Heart right ventricle (tissue), 16 donors: ENCODE data around the gene CLMN. TPM values are rescaled to one million over a fixed set of nuclear protein-coding genes. Genes with fewer than 3 reads are reported as not detected.

Experiments
- ATAC-seq, 8 donors: fragments of 200-7000 bp; cut with Tn5 transposase; one replicate each; pipeline ENCODE4 v1.9.1; 2020; ENCODE audit warnings: mild to moderate bottlenecking in 8 of 8, moderate library complexity in 8 of 8, moderate number of reproducible peaks in 1 of 8
- DNase-seq, 2 donors: peaks; one replicate each; pipeline ENCODE4 v3.0.0-alpha.2; 2020
- H3K27ac ChIP-seq, 10 donors: fragments of 200-600 bp; sonication (generic) in 2 of 10; one replicate each; pipeline versions ENCODE4 v1.5.0 to v1.8.0; 2020 to 2022; ENCODE audit warnings: mild to moderate bottlenecking in 3 of 10
- H3K27me3 ChIP-seq, 7 donors: fragments of 200-600 bp; one replicate each; pipeline ENCODE4 v1.8.0; 2021 to 2022; ENCODE audit warnings: mild to moderate bottlenecking in 2 of 7
- H3K36me3 ChIP-seq, 9 donors: fragments of 200-600 bp; sonication (generic) in 1 of 9; one replicate each; pipeline versions ENCODE4 v1.5.0 to v1.8.0; 2020 to 2022; ENCODE audit warnings: mild to moderate bottlenecking in 2 of 9
- H3K4me1 ChIP-seq, 9 donors: fragments of 200-600 bp; sonication (generic) in 1 of 9; one replicate each; pipeline versions ENCODE4 v1.5.0 to v1.8.0; 2020 to 2022; ENCODE audit warnings: mild to moderate bottlenecking in 4 of 9
- H3K4me3 ChIP-seq, 10 donors: fragments of 200-600 bp; sonication (generic) in 2 of 10; one replicate each; pipeline versions ENCODE4 v1.5.0 to v1.8.0; 2020 to 2022; ENCODE audit warnings: mild to moderate bottlenecking in 7 of 10, moderate library complexity in 2 of 10
- H3K9me3 ChIP-seq, 11 donors: fragments of 200-600 bp in 10 of 11; sonication (generic) in 2 of 11; one replicate each; pipeline versions ENCODE4 v1.5.0 to v1.8.0; 2013 to 2022; ENCODE audit warnings: mild to moderate bottlenecking in 2 of 11, control low read depth in 1 of 11, moderate library complexity in 1 of 11
- CTCF ChIP-seq, 9 donors: fragments of 200-600 bp; sonication (generic) in 2 of 9; IDR thresholded peaks; one replicate each; pipeline versions ENCODE4 v1.5.0 to v1.8.0; 2021 to 2022; ENCODE audit warnings: antibody characterized with exemption in 9 of 9, mild to moderate bottlenecking in 5 of 9, moderate library complexity in 1 of 9
- WGBS, 2 donors: extraction: QIAGEN DNeasy Blood & Tissue Kit; methylation state at CpG; one replicate each; pipeline ENCODE4 v1.1.7; 2013; ENCODE audit warnings: inconsistent platforms in 1 of 2; 5-methylcytosine and 5-hydroxymethylcytosine counted together
- intact Hi-C, 10 donors: fragments of 100-400 bp; cut with DNase I; formaldehyde crosslinking; loops; one replicate each; pipeline versions ENCODE4 v1.11.1 to v1.14.2; 2022
- polyA plus RNA-seq, 2 donors: library from polyadenylated mRNA; stranded (reverse); fragments of 200-250 nt; gene quantifications; one replicate each; pipeline ENCODE4 v1.2.3, GENCODE V29; 2013
- total RNA-seq, 10 donors: library from RNA; stranded (reverse); fragmentation: NEBNext Ultra II Directional in 3 of 10; extraction: Animal tissue kit (Norgen Biotek cat#: 25700) in 3 of 10; gene quantifications; one replicate each; pipeline versions ENCODE4 v1.2.1 to v1.2.4, GENCODE V29; 2021 to 2023
- donor health status: Arrhythmogenic right ventricular cardiomyopathy.
- donor health status: ischemic (EF 13 %, LVEDD 7.1; RV severe dilation, severe dysfunction).
- donor health status: healthy with polysubstance abuse.
- donor health status: DM: no; HTN: yes; CAD: no.
- donor health status: DM: no; HTN: no; CAD: no.
- donor health status: ischemic (EF 25% LVEDD 6.9; RV normal size, moderate dysfunction).
- donor health status: ischemic (EF 25% LVEDD 5.7; RV mildly dilated, moderate dysfunction).
- donor health status: healthy.
- donor health status: DM: yes; HTN: yes; CAD: no.
- donor health status: Ischemic cardiomyopathy.
- donor health status: ischemic (EF 35%, LVEDD 5.7; RV mildly dilated, moderate dysfunction).
- donor health status: nonischemic (EF 11% LVEDD 7.7; RV severe dilation, severe dysfunction).
- donor health status: DM: yes; HTN: yes; CAD: no.
- donor health status: PGD.
- donor health status: ischemic (EF 29% LVEDD 5.4; RV normal size, mild dysfunction).
- donor health status: nonischemic (EF 23%, LVEDD 6.1; RV moderate dilation, normal function).

The CLMN gene
- total and polyA plus RNA-seq, 12 donors, result 2.6 to 14.5 (median 5.9) TPM

GRCh38 chr14:95250140-95250769 is 69.5 kb downstream of the CLMN start:
- H3K9me3 ChIP-seq, result no peaks in the 10 kb centered on the region
- H3K4me3 ChIP-seq, result no peak overlapping the region
- 71 to 73% methylated on average over 5 of the region's 5 CpGs for WGBS, 2 donors
- intact Hi-C loops, result no loop called here
- H3K4me1 ChIP-seq, result peaks cover 0 to 39% (median 15%) of the 10 kb centered on the region in 9 donors
- H3K27me3 ChIP-seq, result peaks cover 0 to 29% (median 0%) of the 10 kb centered on the region in 7 donors
- no peak for ATAC-seq
- no peak overlapping the region for H3K27ac ChIP-seq
- no peak for DNase-seq
- no peak for TF ChIP-seq CTCF (IDR thresholded peaks at IDR 0.05)
- H3K36me3 ChIP-seq, result no peaks in the 10 kb centered on the region

DNA sequence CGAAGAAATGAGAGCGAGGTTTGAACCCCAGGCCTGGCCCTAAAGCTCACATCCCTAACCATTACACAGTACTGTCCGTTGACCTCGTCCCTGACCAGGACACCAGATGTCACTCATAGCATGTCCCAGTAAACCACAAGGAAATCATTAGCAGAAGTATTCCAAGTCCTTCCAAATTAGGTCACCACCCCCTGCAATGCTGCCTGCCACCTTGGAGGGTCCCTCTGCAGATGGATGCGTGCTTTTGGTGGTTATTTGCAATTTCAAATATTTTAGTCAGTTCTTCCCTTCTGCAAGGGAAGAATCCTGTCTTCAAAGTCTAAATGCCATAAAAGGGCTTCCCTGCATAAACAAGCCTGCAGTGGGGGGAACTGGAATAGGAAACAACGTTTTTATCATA is 71.3 kb downstream of the CLMN start:
- no peaks in the 10 kb centered on the region for H3K9me3 ChIP-seq
- peaks cover 0 to 28% (median 0%) of the 10 kb centered on the region in 7 donors for H3K27me3 ChIP-seq
- H3K4me3 ChIP-seq, result no peak overlapping the region
- peak in 1 of 9 donors; percentile 9 for TF ChIP-seq CTCF (IDR thresholded peaks at IDR 0.05)
- ATAC-seq, result peak in 1 of 8 donors; percentile 24
- no peak for DNase-seq
- H3K4me1 ChIP-seq, result peaks cover 0 to 29% (median 10%) of the 10 kb centered on the region in 9 donors
- no peak overlapping the region for H3K27ac ChIP-seq
- WGBS, 2 donors, result 58 to 63% methylated on average over 6 of the region's 6 CpGs
- intact Hi-C loops, result no loop called here
- no peaks in the 10 kb centered on the region for H3K36me3 ChIP-seq

DNA sequence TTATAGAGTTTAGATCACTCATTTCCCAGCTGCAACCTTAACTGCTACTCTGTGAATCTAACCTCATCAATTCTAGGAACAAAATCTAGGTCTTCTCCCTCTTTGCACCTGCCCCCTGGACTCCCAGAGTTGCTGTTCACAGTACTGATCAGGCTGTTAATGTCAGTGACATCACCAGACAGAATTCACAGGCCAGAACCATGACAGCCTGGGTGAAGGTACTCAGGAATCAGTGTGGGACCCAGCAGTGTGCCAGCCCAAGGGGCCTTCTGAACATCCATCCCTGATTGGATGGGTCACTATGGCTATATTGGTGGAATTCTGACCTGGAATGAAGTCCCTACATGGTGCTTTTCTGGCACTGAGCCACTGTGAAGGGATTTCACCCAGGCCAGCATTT is 72.8 kb downstream of the CLMN start:
- peaks cover 0 to 25% (median 10%) of the 10 kb centered on the region in 9 donors for H3K4me1 ChIP-seq
- peaks cover 0 to 17% (median 0%) of the 10 kb centered on the region in 7 donors for H3K27me3 ChIP-seq
- no peak for TF ChIP-seq CTCF (IDR thresholded peaks at IDR 0.05)
- ATAC-seq (no peak), DNase-seq (no peak)
- no peak overlapping the region for H3K27ac ChIP-seq
- H3K4me3 ChIP-seq, result no peak overlapping the region
- H3K9me3 ChIP-seq, result no peaks in the 10 kb centered on the region
- H3K36me3 ChIP-seq, result no peaks in the 10 kb centered on the region
- intact Hi-C loops, result no loop called here

DNA sequence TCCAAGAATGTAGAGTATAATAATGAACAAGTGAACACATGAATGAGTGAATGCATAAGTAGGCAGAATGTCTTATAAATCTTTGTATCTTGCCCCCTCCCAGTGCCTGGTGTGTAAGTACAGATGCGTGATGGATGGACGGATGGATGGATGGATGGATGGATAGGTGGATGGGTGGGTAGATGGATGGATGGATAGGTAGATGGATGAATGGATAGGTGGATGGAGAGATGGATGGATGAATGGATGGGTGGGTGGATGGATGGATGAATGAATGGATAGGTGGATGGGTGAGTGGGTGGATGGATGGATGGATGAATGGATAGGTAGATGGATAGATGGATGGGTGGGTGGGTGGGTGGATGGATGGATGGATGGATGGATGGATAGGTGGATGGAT is 74.4 kb downstream of the CLMN start:
- Histone ChIP-seq H3K9me3 (no peaks in the 10 kb centered on the region), H3K36me3 (no peaks in the 10 kb centered on the region), H3K4me3 (no peak overlapping the region), H3K27ac (no peak overlapping the region), H3K27me3 (peaks cover 0 to 16% (median 0%) of the 10 kb centered on the region in 7 donors), H3K4me1 (peaks cover 0 to 21% (median 10%) of the 10 kb centered on the region in 9 donors)
- DNase-seq (no peak), ATAC-seq (no peak)
- 93 to 100% methylated on average over 2 of the region's 2 CpGs for WGBS, 2 donors
- intact Hi-C loops, result no loop called here
- TF ChIP-seq CTCF (IDR thresholded peaks at IDR 0.05), result no peak
